Rectal smooth muscle tissue (tissue), 1 donor: ENCODE data around the gene ZDHHC1.
"Not testable (repeated sequence)": the region's sequence is repeated elsewhere in the genome, so short reads cannot be mapped to it uniquely, and the experiment has no call there.

Experiments used
- H3K27ac ChIP-seq: one replicate; pipeline ENCODE4 v1.7.0; 2013; ENCODE audit warnings: low read depth, low read length, inconsistent platforms
- H3K27me3 ChIP-seq: one replicate; pipeline ENCODE4 v1.7.0; 2013; ENCODE audit warnings: low read length; ENCODE audit not compliant: control insufficient read depth, insufficient read depth
- H3K36me3 ChIP-seq: one replicate; pipeline ENCODE4 v1.7.0; 2013; ENCODE audit warnings: low read length; ENCODE audit not compliant: control insufficient read depth, insufficient read depth
- H3K4me1 ChIP-seq: one replicate; pipeline ENCODE4 v1.7.0; 2013; ENCODE audit warnings: low read length; ENCODE audit not compliant: control insufficient read depth, insufficient read depth
- H3K4me3 ChIP-seq: one replicate; pipeline ENCODE4 v1.7.0; 2013; ENCODE audit warnings: low read length
- H3K9ac ChIP-seq: one replicate; pipeline ENCODE4 v1.7.0; 2013; ENCODE audit warnings: low read length

ZDHHC1 gene

DNA sequence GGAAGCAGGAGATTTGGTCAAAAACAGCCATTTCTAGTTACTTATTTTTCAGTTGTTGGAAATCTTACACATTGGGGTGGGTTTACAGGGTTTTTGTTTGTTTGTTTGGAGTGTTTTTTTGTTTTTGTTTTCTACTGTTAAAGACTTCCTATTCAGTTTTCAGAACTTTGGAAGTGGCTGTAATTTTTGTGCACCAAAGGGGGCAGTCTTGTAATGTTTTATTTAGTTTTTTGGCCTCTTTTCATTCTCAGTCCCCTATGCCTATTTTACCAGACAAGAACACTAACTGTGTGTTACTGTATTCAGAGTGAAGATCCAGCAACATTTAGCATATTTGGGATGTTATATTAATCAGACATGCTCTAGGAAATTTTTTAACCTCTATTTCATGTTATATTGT is 43.6 kb downstream of the ZDHHC1 start:
- no peaks in the 10 kb centered on the region for H3K27me3 ChIP-seq
- H3K4me3 ChIP-seq = no peak overlapping the region
- no peak overlapping the region for H3K27ac ChIP-seq
- H3K4me1 ChIP-seq = no peaks in the 10 kb centered on the region
- H3K9ac ChIP-seq = no peak overlapping the region
- H3K36me3 ChIP-seq = no peaks in the 10 kb centered on the region

DNA sequence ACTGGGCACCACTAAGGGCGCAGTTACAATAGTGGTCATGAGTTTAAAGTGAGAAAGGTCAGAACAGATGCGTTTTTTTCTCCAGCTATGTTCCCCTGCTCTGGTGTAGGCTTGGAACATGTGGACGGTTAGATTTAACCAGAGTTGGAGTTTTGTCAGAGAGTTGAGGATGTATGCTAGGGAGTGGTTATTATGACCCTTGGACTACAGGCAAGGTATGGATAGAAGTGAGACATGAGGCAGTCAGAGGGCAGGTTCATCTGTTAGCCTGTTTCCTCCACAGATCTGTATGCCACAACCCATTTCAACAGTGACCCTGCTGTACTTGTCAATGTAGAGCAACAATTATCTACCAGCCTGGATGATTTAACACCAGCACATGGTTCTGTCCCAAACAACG is 45.6 kb downstream of the ZDHHC1 start:
- no peaks in the 10 kb centered on the region for H3K36me3 ChIP-seq
- H3K9ac ChIP-seq = no peak overlapping the region
- H3K4me3 ChIP-seq = no peak overlapping the region
- no peaks in the 10 kb centered on the region for H3K27me3 ChIP-seq
- no peak overlapping the region for H3K27ac ChIP-seq
- no peaks in the 10 kb centered on the region for H3K4me1 ChIP-seq

DNA sequence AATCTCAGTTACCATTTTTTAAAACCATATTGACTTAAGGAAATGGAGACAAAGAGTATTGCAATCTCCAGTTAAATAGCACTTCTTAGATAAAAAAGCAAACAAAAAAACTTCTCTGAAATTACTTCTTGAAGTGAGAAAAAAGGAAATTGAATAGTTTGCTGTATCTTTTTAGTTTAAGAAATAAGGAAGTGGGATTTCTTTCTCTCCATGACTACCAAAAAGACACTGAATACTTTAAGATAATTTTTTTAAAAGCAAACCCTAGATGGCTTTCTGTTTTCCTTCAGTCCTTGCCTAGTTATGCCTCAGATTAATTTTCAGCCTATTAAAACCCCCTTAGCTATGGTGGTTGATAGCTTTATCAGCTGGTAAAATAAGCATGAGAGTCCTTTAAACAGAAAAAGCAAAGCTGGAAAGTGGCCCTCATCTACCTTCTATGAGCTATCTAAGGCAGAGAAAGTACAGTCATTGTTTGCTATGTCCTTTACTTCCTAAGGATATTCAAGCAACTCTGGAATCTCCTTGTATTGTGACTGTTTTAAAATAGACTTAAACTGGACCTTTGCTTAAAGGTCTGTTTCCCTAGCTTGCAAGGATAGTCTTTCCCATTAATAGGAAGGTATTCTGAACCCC is 51.6 kb downstream of the ZDHHC1 start:
- no peak overlapping the region for H3K4me3 ChIP-seq
- no peaks in the 10 kb centered on the region for H3K27me3 ChIP-seq
- no peaks in the 10 kb centered on the region for H3K36me3 ChIP-seq
- no peak overlapping the region for H3K27ac ChIP-seq
- H3K9ac ChIP-seq = no peak overlapping the region
- H3K4me1 ChIP-seq = no peaks in the 10 kb centered on the region

DNA sequence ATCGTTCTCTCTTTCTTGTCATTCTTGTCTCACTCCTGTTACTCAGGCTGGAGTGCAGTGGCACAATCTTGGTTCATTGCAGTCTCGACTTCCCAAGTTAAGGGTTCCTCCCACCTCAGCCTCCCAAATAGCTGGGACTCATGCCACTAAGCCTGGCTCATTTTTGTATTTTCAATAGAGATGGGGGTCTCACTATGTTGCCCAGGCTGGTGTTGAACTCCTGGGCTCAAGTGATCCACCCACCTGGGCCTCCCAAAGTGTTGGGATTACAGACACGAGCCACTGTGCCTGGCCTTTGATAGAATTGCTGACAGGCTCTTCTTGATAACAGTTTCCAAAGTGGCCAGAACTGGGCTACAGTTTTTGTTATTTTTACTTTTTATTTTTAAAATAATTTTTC is 55.2 kb downstream of the ZDHHC1 start:
- no peak overlapping the region for H3K9ac ChIP-seq
- no peaks in the 10 kb centered on the region for H3K4me1 ChIP-seq
- no peak overlapping the region for H3K27ac ChIP-seq
- no peaks in the 10 kb centered on the region for H3K27me3 ChIP-seq
- no peaks in the 10 kb centered on the region for H3K36me3 ChIP-seq
- no peak overlapping the region for H3K4me3 ChIP-seq

DNA sequence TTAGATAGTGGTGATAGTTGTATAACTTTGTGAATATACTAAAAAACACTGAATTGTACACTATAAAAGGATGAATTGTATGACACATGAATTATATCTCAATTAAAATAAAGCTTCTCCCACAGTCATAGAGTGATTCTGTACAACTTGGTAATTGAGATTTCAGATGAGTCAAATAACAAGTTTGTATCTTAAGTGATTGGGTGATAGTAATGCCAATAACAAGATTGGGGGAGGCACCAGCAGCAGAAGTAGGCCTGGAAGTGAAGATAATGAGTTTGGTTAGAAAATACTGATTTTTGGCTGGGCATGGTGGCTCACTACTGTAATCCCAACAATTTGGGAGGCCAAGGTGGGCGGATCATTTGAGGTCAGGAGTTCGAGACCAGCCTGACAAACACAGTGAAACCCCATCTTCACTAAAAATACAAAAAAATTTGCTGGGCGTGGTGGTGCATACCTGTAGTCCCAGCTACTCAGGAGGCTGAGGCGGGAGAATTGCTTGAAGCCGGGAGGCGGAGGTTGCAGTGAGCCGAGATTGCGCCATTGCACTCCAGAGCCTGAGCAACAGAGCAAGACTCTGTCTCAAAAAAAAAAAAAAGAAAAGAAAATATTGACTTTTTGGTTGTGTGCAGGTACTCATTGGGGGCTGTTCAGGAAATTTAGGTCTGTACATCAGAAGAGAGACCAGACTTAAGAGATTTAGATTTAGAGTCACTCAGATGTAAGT is 56.6 kb downstream of the ZDHHC1 start:
- not testable (repeated sequence) for H3K4me3 ChIP-seq, H3K27ac ChIP-seq, H3K4me1 ChIP-seq, H3K27me3 ChIP-seq, H3K9ac ChIP-seq, H3K36me3 ChIP-seq

DNA sequence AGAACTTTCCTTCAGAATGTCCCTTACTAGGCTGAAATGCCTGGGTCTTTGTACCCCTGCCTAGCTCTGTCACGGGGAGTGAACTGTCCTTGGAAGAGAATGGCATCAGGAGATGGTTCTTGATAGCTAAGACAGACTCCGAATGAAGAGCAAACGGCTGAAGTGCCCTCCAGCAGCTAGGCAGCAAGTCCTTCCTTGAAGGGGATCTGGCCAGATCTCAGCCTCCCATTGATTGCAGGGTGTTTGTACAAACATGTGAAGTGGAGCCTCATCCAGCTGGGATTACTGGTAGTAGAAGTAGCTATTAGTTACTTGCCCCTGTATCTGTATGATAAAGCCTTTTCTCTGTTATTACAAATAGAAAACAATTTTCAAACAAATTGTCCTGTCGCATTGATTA is 58.7 kb downstream of the ZDHHC1 start:
- Histone ChIP-seq H3K4me1 (no peaks in the 10 kb centered on the region), H3K4me3 (no peak overlapping the region), H3K9ac (no peak overlapping the region), H3K27ac (no peak overlapping the region), H3K27me3 (no peaks in the 10 kb centered on the region), H3K36me3 (no peaks in the 10 kb centered on the region)

DNA sequence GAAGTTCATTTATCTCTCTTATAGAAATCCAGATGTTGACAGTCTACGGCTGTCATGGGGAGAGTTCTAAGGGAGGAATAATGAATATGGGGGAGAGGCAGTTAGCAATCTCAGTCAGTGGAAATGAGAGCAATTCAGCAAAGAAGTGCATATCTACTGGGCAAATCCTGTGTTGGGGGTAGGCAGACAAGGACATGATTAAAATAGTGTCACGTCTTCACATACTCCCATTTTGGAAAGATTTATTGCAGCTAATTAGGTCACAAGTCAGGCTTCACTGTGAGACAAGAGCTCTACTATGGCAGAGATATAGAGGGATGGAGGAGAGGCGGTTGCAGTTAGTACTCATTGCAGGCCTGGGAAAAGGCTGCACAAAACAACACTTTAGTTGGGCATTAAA is 59.9 kb downstream of the ZDHHC1 start:
- H3K36me3 ChIP-seq = no peaks in the 10 kb centered on the region
- H3K27me3 ChIP-seq = no peaks in the 10 kb centered on the region
- H3K27ac ChIP-seq = no peak overlapping the region
- no peak overlapping the region for H3K9ac ChIP-seq
- H3K4me1 ChIP-seq = no peaks in the 10 kb centered on the region
- no peak overlapping the region for H3K4me3 ChIP-seq

DNA sequence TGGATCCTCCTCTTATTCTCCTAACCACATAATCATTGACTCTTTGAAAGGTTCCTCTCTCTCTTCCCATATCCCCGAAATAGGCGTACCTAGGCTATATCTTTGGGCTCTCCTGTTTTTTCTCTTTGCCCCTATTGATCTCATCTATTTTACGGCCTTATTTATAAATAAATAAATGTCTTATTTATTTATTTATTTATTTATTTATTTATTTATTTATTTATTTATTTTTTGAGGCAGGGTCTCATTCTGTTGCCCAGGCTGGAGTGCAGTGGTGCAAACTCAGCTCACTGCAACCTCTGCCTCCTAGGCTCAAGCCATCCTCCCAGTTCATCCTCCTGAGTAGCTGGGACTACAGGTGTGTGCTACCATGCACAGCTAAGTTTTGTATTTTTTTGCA is 63.8 kb downstream of the ZDHHC1 start:
- not testable (repeated sequence) for H3K27me3 ChIP-seq, H3K27ac ChIP-seq

DNA sequence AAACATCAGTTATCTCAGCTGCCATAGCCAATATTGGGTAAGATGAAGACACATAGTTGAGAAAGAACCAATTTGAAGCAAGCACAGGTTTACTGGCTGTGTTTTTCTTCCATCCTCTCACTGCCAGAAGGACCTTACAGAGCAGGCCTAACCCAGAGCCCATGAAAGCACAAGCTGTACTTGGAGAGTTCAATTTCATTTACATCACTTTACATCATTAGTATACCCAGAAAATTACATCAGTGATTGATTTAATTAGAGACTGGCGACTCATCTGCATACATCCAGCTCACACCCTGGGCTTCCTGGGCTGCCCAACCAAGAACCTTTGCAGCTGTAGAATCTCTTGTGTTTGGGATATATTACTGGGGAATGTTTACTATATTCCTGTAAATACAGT is 66.0 kb downstream of the ZDHHC1 start:
- Histone ChIP-seq H3K27me3 (no peaks in the 10 kb centered on the region), H3K9ac (no peak overlapping the region), H3K4me3 (no peak overlapping the region), H3K4me1 (no peaks in the 10 kb centered on the region), H3K36me3 (no peaks in the 10 kb centered on the region), H3K27ac (no peak overlapping the region)

More for the DNA sequence above, 63.8 kb downstream of the ZDHHC1 start:
- H3K36me3 ChIP-seq, H3K4me1 ChIP-seq, H3K4me3 ChIP-seq, H3K9ac ChIP-seq: not testable (repeated sequence)

DNA sequence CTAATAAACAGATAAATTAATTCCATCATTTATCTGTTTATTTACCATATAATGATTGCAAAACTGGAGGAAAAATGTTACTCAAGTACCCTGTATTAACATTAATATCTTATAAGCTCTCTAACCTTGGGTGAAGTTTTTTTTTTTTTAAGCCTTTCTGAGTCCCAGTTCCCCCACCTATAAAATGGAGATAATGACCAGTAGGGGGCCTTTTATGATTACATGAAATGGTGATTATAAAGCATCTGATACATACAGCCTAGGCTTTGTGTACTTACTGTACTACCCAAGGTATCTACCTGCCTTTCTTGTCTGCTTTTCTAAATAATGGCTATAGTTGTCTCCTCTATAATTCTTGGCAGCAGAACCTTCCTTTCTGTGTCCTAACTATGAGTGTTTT is 67.1 kb downstream of the ZDHHC1 start:
- Histone ChIP-seq H3K4me1 (no peaks in the 10 kb centered on the region), H3K9ac (no peak overlapping the region), H3K27ac (no peak overlapping the region), H3K36me3 (no peaks in the 10 kb centered on the region), H3K4me3 (no peak overlapping the region), H3K27me3 (no peaks in the 10 kb centered on the region)

DNA sequence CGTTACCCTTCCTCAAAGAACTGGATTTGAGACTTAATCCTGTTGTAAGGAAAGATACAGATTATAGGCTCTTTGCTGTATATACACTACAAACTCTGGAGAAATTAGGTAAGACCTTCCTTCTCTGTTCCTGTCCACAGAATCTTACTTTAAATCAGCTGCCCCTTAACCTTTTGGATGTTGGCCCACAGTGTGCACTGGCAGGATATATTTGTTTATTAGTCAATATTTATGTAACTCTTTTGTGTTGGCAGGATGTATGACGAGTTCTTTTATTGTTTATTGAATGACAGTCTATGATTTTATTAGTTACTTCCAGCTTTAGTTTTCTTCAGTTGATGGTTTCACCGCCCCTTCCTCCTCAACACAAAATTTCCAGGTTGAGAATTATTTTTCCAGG is 69.9 kb downstream of the ZDHHC1 start:
- no peaks in the 10 kb centered on the region for H3K36me3 ChIP-seq
- H3K4me1 ChIP-seq = no peaks in the 10 kb centered on the region
- H3K27ac ChIP-seq = no peak overlapping the region
- no peaks in the 10 kb centered on the region for H3K27me3 ChIP-seq
- H3K4me3 ChIP-seq = no peak overlapping the region
- H3K9ac ChIP-seq = no peak overlapping the region

DNA sequence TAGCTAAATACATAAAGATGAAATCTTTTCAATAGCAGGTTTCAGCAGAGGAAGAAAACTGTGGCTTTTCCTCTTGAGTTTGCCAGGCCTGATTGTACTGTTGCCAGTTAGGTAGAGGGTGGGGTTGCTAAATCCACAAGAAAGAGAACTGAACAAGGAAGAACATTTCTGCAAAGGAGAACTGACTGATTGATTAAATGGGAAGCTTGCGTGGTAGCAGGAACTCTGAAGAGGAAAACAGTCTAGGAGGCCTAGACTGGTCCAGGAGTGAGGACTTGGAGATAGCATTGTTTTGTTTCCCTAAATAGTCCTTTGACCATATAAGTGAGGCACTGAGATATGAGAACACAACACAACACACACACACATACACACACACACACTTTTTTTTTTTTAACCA is 70.9 kb downstream of the ZDHHC1 start:
- H3K27me3 ChIP-seq = no peaks in the 10 kb centered on the region
- no peak overlapping the region for H3K9ac ChIP-seq
- no peak overlapping the region for H3K4me3 ChIP-seq
- no peaks in the 10 kb centered on the region for H3K4me1 ChIP-seq
- no peak overlapping the region for H3K27ac ChIP-seq
- H3K36me3 ChIP-seq = no peaks in the 10 kb centered on the region
